Measurements from ENCODE around the gene SLC25A45. TPM values are rescaled to one million over a fixed set of nuclear protein-coding genes. Genes with fewer than 3 reads are reported as not detected.

The SLC25A45 gene
- total RNA-seq, 2 experiments from 2014 or later, result 12.8 to 14.4 TPM

- CTCF ChIA-PET, result interaction anchor here (1.1 to 15.1 kb wide), 6 partner anchors 8 to 83 kb away, joined by 3 to 448 read pairs (median 8); partner anchors contain the start of gene MALAT1
- H3K36me3 Mint-ChIP-seq (ENCODE audit: low read depth), result peaks cover 41% of the 10 kb centered on the region
- ATAC-seq, result no peak
- peak overlapping the region; percentile 89 for H3K4me3 Mint-ChIP-seq
- DNase-seq, result peak; percentile 15
- no peak for TF ChIP-seq CTCF (IDR thresholded peaks at IDR 0.05)
- intact Hi-C loops (cut with micrococcal nuclease), result no loop called here
- H3K4me1 Mint-ChIP-seq (ENCODE audit: low read depth), result peaks cover 36% of the 10 kb centered on the region
- peak overlapping the region; percentile 98 for H3K27ac Mint-ChIP-seq
- H3K9me3 Mint-ChIP-seq, result no peaks in the 10 kb centered on the region
- H3K27me3 Mint-ChIP-seq, result peaks cover 8% of the 10 kb centered on the region
- POLR2A ChIA-PET, result interaction anchor here (0.7 to 21.0 kb wide), 16 partner anchors 3 to 644 kb away, joined by 3 to 4842 read pairs (median 4); partner anchors contain the start of genes FAM89B, FRMD8, MALAT1 and NEAT1
Measured at GRCh38 chr11:65420506-65420905, 38.1 kb upstream of the SLC25A45 start.

- H3K27me3 Mint-ChIP-seq, result peaks cover 8% of the 10 kb centered on the region
- intact Hi-C loops (cut with micrococcal nuclease), result no loop called here
- TF ChIP-seq CTCF (IDR thresholded peaks at IDR 0.05), result no peak
- H3K27ac Mint-ChIP-seq, result peak overlapping the region; percentile 98
- peak; percentile 72 for DNase-seq
- ATAC-seq, result no peak
- H3K4me1 Mint-ChIP-seq (ENCODE audit: low read depth), result peaks cover 36% of the 10 kb centered on the region
- peak overlapping the region; percentile 89 for H3K4me3 Mint-ChIP-seq
- peaks cover 36% of the 10 kb centered on the region for H3K36me3 Mint-ChIP-seq (ENCODE audit: low read depth)
- ChIA-PET POLR2A (interaction anchor here (0.7 to 21.0 kb wide), 19 partner anchors 6 to 561 kb away, joined by 3 to 4842 read pairs (median 4); partner anchors contain the start of genes FRMD8, LTBP3, MALAT1 and MAP3K11), CTCF (interaction anchor here (0.7 to 15.1 kb wide), 8 partner anchors 8 to 83 kb away, joined by 3 to 448 read pairs (median 4); partner anchors contain the start of gene MALAT1)
- H3K9me3 Mint-ChIP-seq, result no peaks in the 10 kb centered on the region
Measured at GRCh38 chr11:65419772-65420481, 37.5 kb upstream of the SLC25A45 start.

- intact Hi-C loops (cut with micrococcal nuclease), result no loop called here
- H3K36me3 Mint-ChIP-seq (ENCODE audit: low read depth), result peaks cover 30% of the 10 kb centered on the region
- no peak for TF ChIP-seq CTCF (IDR thresholded peaks at IDR 0.05)
- H3K4me3 Mint-ChIP-seq, result peak overlapping the region; percentile 89
- peaks cover 8% of the 10 kb centered on the region for H3K27me3 Mint-ChIP-seq
- H3K9me3 Mint-ChIP-seq, result no peaks in the 10 kb centered on the region
- ChIA-PET POLR2A (interaction anchor here (0.7 to 21.0 kb wide), 16 partner anchors 6 to 554 kb away, joined by 3 to 4842 read pairs (median 4); partner anchors contain the start of genes FRMD8, LTBP3, MALAT1 and MAP3K11), CTCF (interaction anchor here (0.7 to 15.1 kb wide), 7 partner anchors 9 to 84 kb away, joined by 3 to 448 read pairs (median 4); partner anchors contain the start of gene MALAT1)
- ATAC-seq, result no peak
- H3K4me1 Mint-ChIP-seq (ENCODE audit: low read depth), result peaks cover 36% of the 10 kb centered on the region
- H3K27ac Mint-ChIP-seq, result peak overlapping the region; percentile 98
- DNase-seq, result no peak
Measured at GRCh38 chr11:65419460-65419771, 37.0 kb upstream of the SLC25A45 start.

GRCh38 chr11:65418681-65419459 lies 36.4 kb upstream of the SLC25A45 start:
- H3K27ac Mint-ChIP-seq, result peak overlapping the region; percentile 98
- peak; percentile 98 for DNase-seq
- ChIA-PET CTCF (interaction anchor here (1.1 to 15.1 kb wide), 7 partner anchors 10 to 84 kb away, joined by 3 to 448 read pairs (median 4); partner anchors contain the start of genes FRMD8 and MALAT1), POLR2A (interaction anchor here (0.7 to 21.0 kb wide), 19 partner anchors 7 to 196 kb away, joined by 3 to 4842 read pairs (median 4); partner anchors contain the start of genes FRMD8, LTBP3, MALAT1 and MAP3K11)
- peaks cover 8% of the 10 kb centered on the region for H3K27me3 Mint-ChIP-seq
- ATAC-seq, result peak; percentile 53
- H3K4me1 Mint-ChIP-seq (ENCODE audit: low read depth), result peaks cover 36% of the 10 kb centered on the region
- TF ChIP-seq CTCF (IDR thresholded peaks at IDR 0.05), result no peak
- no peaks in the 10 kb centered on the region for H3K9me3 Mint-ChIP-seq
- H3K36me3 Mint-ChIP-seq (ENCODE audit: low read depth), result peaks cover 25% of the 10 kb centered on the region
- H3K4me3 Mint-ChIP-seq, result peak overlapping the region; percentile 89
- intact Hi-C loops (cut with micrococcal nuclease), result no loop called here
